Suprapubic skin (tissue), 3 donors: Measurements from ENCODE around the gene SIGLEC14.

Experiments
- POLR2A ChIP-seq, 2 donors: fragments of 450-650 bp; IDR thresholded peaks; one replicate each; pipeline ENCODE4 v1.6.1; 2017; ENCODE audit warnings: antibody characterized with exemption in 2 of 2, mild to moderate bottlenecking in 2 of 2, moderate library complexity in 2 of 2
- TF ChIP-seq, protein P1 (sequence below), 2 donors: fragments of 200-600 bp in 1 of 2; fragments of 450-650 bp in 1 of 2; sonication (generic) in 1 of 2; IDR thresholded peaks; one replicate each; pipeline ENCODE4 v1.5.1; 2016 to 2019; ENCODE audit warnings: antibody characterized with exemption in 2 of 2, mild to moderate bottlenecking in 1 of 2, moderate library complexity in 1 of 2

DNA sequence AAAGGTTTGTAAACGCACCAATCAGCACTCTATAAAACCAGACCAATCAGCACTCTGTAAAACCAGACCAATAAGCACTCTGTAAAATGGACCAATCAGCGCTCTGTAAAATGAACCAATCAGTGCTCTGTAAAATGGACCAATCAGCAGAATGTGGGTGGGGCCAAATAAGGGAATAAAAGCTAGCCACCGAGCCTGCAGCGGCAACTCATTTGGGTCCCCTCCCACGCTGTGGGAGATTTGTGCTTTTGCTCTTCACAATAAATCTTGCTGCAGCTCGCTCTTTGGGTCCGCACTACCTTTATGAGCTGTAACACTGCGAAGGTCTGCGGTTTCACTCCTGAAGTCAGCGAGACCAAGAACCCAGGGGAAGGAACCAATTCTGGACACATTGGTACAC, 47.5 kb downstream of the SIGLEC14 start:
- TF ChIP-seq, protein P1, sequence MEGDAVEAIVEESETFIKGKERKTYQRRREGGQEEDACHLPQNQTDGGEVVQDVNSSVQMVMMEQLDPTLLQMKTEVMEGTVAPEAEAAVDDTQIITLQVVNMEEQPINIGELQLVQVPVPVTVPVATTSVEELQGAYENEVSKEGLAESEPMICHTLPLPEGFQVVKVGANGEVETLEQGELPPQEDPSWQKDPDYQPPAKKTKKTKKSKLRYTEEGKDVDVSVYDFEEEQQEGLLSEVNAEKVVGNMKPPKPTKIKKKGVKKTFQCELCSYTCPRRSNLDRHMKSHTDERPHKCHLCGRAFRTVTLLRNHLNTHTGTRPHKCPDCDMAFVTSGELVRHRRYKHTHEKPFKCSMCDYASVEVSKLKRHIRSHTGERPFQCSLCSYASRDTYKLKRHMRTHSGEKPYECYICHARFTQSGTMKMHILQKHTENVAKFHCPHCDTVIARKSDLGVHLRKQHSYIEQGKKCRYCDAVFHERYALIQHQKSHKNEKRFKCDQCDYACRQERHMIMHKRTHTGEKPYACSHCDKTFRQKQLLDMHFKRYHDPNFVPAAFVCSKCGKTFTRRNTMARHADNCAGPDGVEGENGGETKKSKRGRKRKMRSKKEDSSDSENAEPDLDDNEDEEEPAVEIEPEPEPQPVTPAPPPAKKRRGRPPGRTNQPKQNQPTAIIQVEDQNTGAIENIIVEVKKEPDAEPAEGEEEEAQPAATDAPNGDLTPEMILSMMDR (IDR thresholded peaks at IDR 0.05) = no peak
- no peak for TF ChIP-seq POLR2A (IDR thresholded peaks at IDR 0.05)
